ENCODE data around the gene EAF1.

The EAF1 gene

DNA sequence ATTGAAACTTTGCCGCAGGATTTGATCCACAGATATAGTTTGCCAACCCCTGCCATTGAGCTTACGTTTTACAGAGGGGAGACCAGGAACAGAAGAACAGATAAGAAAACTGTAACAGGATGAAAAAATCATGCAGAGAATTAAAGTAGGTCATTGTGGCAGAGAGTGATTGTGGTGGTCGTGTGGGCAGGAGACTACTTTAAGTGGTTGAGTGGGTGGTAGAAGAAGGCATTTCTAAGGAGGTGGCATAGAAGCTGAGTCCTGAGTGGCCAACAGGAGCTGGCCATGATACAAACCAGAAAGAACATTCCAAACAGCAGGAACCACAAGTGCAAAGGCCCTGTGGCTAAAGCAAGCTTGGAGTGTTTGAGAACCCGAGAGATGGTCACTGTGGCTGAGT, 59.6 kb downstream of the EAF1 start:
- Histone ChIP-seq H3K4me3 (ENCODE audit: low read length) (no peak overlapping the region), H3K9me3 (ENCODE audit: insufficient read depth, low read depth, low read length) (no peaks in the 10 kb centered on the region), H3K36me3 (ENCODE audit: insufficient read depth, low read length) (no peaks in the 10 kb centered on the region), H3K27ac (ENCODE audit: low read depth, low read length) (no peak overlapping the region), H3K27me3 (ENCODE audit: insufficient read depth, low read length) (no peaks in the 10 kb centered on the region), H3K4me1 (ENCODE audit: insufficient read depth, low read length) (no peaks in the 10 kb centered on the region), H3K9ac (ENCODE audit: low read depth, low read length) (no peak overlapping the region)
- 92% methylated on average over 4 of the region's 4 CpGs for WGBS

GRCh38 chr3:15488002-15488401, 60.6 kb downstream of the EAF1 start:
- Histone ChIP-seq H3K4me1 (ENCODE audit: insufficient read depth, low read length) (no peaks in the 10 kb centered on the region), H3K4me3 (ENCODE audit: low read length) (no peak overlapping the region), H3K9ac (ENCODE audit: low read depth, low read length) (no peak overlapping the region), H3K27ac (ENCODE audit: low read depth, low read length) (no peak overlapping the region), H3K9me3 (ENCODE audit: insufficient read depth, low read depth, low read length) (no peaks in the 10 kb centered on the region), H3K36me3 (ENCODE audit: insufficient read depth, low read length) (no peaks in the 10 kb centered on the region), H3K27me3 (ENCODE audit: insufficient read depth, low read length) (no peaks in the 10 kb centered on the region)
- 94% methylated on average over 9 of the region's 9 CpGs for WGBS

DNA sequence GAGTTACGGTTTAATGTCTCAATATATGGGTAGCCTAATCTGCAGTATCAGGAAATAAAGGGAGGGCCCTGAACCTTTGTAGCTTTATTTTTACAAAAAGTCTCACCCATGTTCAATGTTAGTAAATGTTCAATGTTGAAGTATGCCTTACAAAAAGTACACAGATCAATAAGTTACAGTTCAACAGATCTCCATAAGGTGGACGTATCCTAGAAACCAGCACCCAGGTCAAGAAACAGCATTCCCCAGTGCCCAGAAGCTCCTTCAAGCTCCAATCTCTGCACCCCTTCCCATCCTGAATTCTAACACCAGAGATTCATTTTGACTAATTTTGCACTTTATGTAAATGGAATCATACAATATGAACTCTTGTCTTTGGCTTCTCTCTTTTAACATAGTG, 62.8 kb downstream of the EAF1 start:
- Histone ChIP-seq H3K9me3 (ENCODE audit: insufficient read depth, low read depth, low read length) (no peaks in the 10 kb centered on the region), H3K9ac (ENCODE audit: low read depth, low read length) (no peak overlapping the region), H3K4me1 (ENCODE audit: insufficient read depth, low read length) (no peaks in the 10 kb centered on the region), H3K36me3 (ENCODE audit: insufficient read depth, low read length) (no peaks in the 10 kb centered on the region), H3K27ac (ENCODE audit: low read depth, low read length) (no peak overlapping the region), H3K27me3 (ENCODE audit: insufficient read depth, low read length) (no peaks in the 10 kb centered on the region), H3K4me3 (ENCODE audit: low read length) (no peak overlapping the region)
- WGBS = 88% methylated on average over 2 of the region's 2 CpGs

GRCh38 chr3:15491143-15491542, 63.7 kb downstream of the EAF1 start:
- H3K9me3 ChIP-seq (ENCODE audit: insufficient read depth, low read depth, low read length) = no peaks in the 10 kb centered on the region
- H3K9ac ChIP-seq (ENCODE audit: low read depth, low read length) = no peak overlapping the region
- peaks cover 8% of the 10 kb centered on the region for H3K4me1 ChIP-seq (ENCODE audit: insufficient read depth, low read length)
- no peaks in the 10 kb centered on the region for H3K36me3 ChIP-seq (ENCODE audit: insufficient read depth, low read length)
- no peaks in the 10 kb centered on the region for H3K27me3 ChIP-seq (ENCODE audit: insufficient read depth, low read length)
- 96% methylated on average over 8 of the region's 8 CpGs for WGBS
- no peak overlapping the region for H3K27ac ChIP-seq (ENCODE audit: low read depth, low read length)
- H3K4me3 ChIP-seq (ENCODE audit: low read length) = no peak overlapping the region
